ENCODE results near the gene CLNK. TPM values are rescaled to one million over a fixed set of nuclear protein-coding genes. Genes with fewer than 3 reads are reported as not detected.

The CLNK gene
- polyA plus RNA-seq, 1 of the 3 experiments (the other 2 are of a cell fraction), result not detected

GRCh38 chr4:10672379-10672778, 12.2 kb downstream of the CLNK start (continued):
- TF ChIP-seq TEAD4 (IDR thresholded peaks at IDR 0.05; ENCODE audit: borderline replicate concordance, insufficient read depth), result no peak
- no peak for TF ChIP-seq ZBTB33 (IDR thresholded peaks at IDR 0.05; ENCODE audit: borderline replicate concordance, low read depth)
- TF ChIP-seq EP300 (IDR thresholded peaks at IDR 0.05; ENCODE audit: borderline replicate concordance in 1 of 2, low read depth in 1 of 2, low read length in 1 of 2), result no peak
- TF ChIP-seq SMC3 (IDR thresholded peaks at IDR 0.05; ENCODE audit: low read depth, low read length), result no peak

- Histone ChIP-seq H3F3A (replicated peaks; ENCODE audit: insufficient read depth) (no peaks in the 10 kb centered on the region), H3K9me3 (no peaks in the 10 kb centered on the region), H3K9me2 (no peaks in the 10 kb centered on the region), H3K4me1 (ENCODE audit: control insufficient read depth in 1 of 2, insufficient read depth in 2 of 2, low read depth in 1 of 2, low read length in 1 of 2) (no peaks in the 10 kb centered on the region), H3K9ac (no peak overlapping the region), H3K27me3 (ENCODE audit: insufficient read depth) (peaks cover 13% of the 10 kb centered on the region; the same call in 1 of the 2 replicates), H3K79me2 (ENCODE audit: insufficient read depth) (no peaks in the 10 kb centered on the region), H4K20me1 (ENCODE audit: insufficient read depth) (no peaks in the 10 kb centered on the region), H3K27ac (ENCODE audit: low read depth in 2 of 2, low read length in 1 of 2) (no peak overlapping the region), H2AFZ (ENCODE audit: low read depth) (no peak overlapping the region), H3K4me2 (no peak overlapping the region), H3K4me3 (ENCODE audit: low read depth in 2 of 2, low read length in 1 of 2) (no peak overlapping the region), H3K36me3 (replicated peaks in 1 of 2; ENCODE audit: control insufficient read depth in 1 of 2, insufficient read depth in 2 of 2, low read length in 1 of 2) (no peaks in the 10 kb centered on the region)
- TF ChIP-seq TCF12 (IDR thresholded peaks at IDR 0.05) (no peak), TEAD4 (IDR thresholded peaks at IDR 0.05; ENCODE audit: borderline replicate concordance, insufficient read depth) (no peak), GATA2 (CRISPR knock-in tag; IDR thresholded peaks at IDR 0.05) (no peak), POLR2AphosphoS5 (IDR thresholded peaks at IDR 0.05; ENCODE audit: low read depth, low read length) (no peak), REST (IDR thresholded peaks at IDR 0.05; ENCODE audit: low read depth, low read length) (no peak)
- POLR2A ChIA-PET, result interaction anchor here (0.6 kb wide), 1 partner anchor 1889 kb away, joined by 3 read pairs; no protein-coding TSS in a partner anchor
- WGBS (ENCODE audit: low lambda C conversion rate), result under 1% methylated on average over 8 of the region's 8 CpGs
- CTCF ChIA-PET, result no interaction called here
- no peak for DNase-seq
Measured at GRCh38 chr4:10671799-10672198, 12.8 kb downstream of the CLNK start.

- H3K9me2 ChIP-seq, result no peaks in the 10 kb centered on the region
- H3K4me3 ChIP-seq (ENCODE audit: low read depth in 2 of 2, low read length in 1 of 2), result no peak overlapping the region
- no peaks in the 10 kb centered on the region for H3K9me3 ChIP-seq
- H3K4me2 ChIP-seq, result no peak overlapping the region
- TF ChIP-seq RAD21 (IDR thresholded peaks at IDR 0.05; ENCODE audit: low read length) (no peak), ZBTB33 (IDR thresholded peaks at IDR 0.05; ENCODE audit: borderline replicate concordance, low read depth) (no peak), POLR2AphosphoS5 (IDR thresholded peaks at IDR 0.05; ENCODE audit: low read depth, low read length) (no peak), MXI1 (IDR thresholded peaks at IDR 0.05; ENCODE audit: low read depth, low read length) (no peak), SIN3A (IDR thresholded peaks at IDR 0.05; ENCODE audit: borderline replicate concordance, low read depth, low read length) (no peak), TAF1 (IDR thresholded peaks at IDR 0.05; ENCODE audit: borderline replicate concordance, low read depth, low read length) (no peak)
- H3K27ac ChIP-seq (ENCODE audit: low read depth in 2 of 2, low read length in 1 of 2), result no peak overlapping the region
- DNase-seq, result no peak
- WGBS (ENCODE audit: low lambda C conversion rate), result 0% methylated on average over 1 of the region's 1 CpG
- ChIA-PET CTCF (no interaction called here), POLR2A (interaction anchor here (0.6 kb wide), 1 partner anchor 1889 kb away, joined by 3 read pairs; no protein-coding TSS in a partner anchor)
- H3K27me3 ChIP-seq (ENCODE audit: insufficient read depth), result peaks cover 13% of the 10 kb centered on the region; the same call in 1 of the 2 replicates
- H3K79me2 ChIP-seq (ENCODE audit: insufficient read depth), result no peaks in the 10 kb centered on the region
- H3K36me3 ChIP-seq (replicated peaks in 1 of 2; ENCODE audit: control insufficient read depth in 1 of 2, insufficient read depth in 2 of 2, low read length in 1 of 2), result no peaks in the 10 kb centered on the region
- H4K20me1 ChIP-seq (ENCODE audit: insufficient read depth), result no peaks in the 10 kb centered on the region
- H3K9ac ChIP-seq, result no peak overlapping the region
- H3K4me1 ChIP-seq (ENCODE audit: control insufficient read depth in 1 of 2, insufficient read depth in 2 of 2, low read depth in 1 of 2, low read length in 1 of 2), result no peaks in the 10 kb centered on the region
- no peaks in the 10 kb centered on the region for H3F3A ChIP-seq (replicated peaks; ENCODE audit: insufficient read depth)
- no peak overlapping the region for H2AFZ ChIP-seq (ENCODE audit: low read depth)
Measured at GRCh38 chr4:10671366-10671765, 13.2 kb downstream of the CLNK start.
